ENCODE measurements around the gene DDX54.
"Not testable (repeated sequence)": the region's sequence is repeated elsewhere in the genome, so short reads cannot be mapped to it uniquely, and the experiment has no call there.

DDX54 gene

GRCh38 chr12:113149361-113150150 is 35.7 kb downstream of the DDX54 start, which contains the start of gene CFAP73:
CFAP73 (plus strand) TSS chr12:113149724; CDS start chr12:113149858, 134 bp downstream.
- no peak within 1 kb of the TSS; the same call in 1 of the 2 replicates for H3K4me3 ChIP-seq (ENCODE audit: low read length)
- H3K27me3 ChIP-seq (ENCODE audit: control insufficient read depth, insufficient read depth, low read length), result peaks cover 3% of the 10 kb centered on the region; the same call in 1 of the 2 replicates
- WGBS (ENCODE audit: insufficient coverage, insufficient read length), result no CpG with 5 or more reads among the region's 22 CpGs
- no peaks in the 10 kb centered on the region for H3K36me3 ChIP-seq (ENCODE audit: control insufficient read depth, insufficient read depth, low read length)
- H3K9me3 ChIP-seq (ENCODE audit: control insufficient read depth, insufficient read depth, low read length), result no peaks in the 10 kb centered on the region
- no peak for DNase-seq (ENCODE audit: low read depth, low spot score)
- H3K27ac ChIP-seq (ENCODE audit: low read length), result no peak within 1 kb of the TSS
- peaks cover 6% of the 10 kb centered on the region; the same call in 1 of the 2 replicates for H3K4me1 ChIP-seq (ENCODE audit: control insufficient read depth, insufficient read depth, low read length)

DNA sequence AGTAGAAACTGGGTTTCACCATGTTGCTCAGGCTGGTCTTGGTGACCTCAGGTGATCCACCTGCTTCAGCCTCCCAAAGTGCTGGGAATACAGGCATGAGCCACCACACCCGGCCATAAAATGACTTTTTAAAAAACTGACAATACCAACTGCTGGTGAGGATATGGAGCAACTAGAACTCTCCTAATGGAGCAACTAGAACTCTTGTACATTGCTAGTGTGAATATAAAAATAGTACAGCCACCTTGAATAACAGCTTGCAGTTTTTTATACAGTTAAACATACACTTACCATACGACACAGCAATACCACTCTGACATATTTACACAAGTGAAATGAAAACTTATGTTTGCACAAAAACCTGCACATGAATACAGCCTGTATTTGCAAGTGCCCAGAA is 38.3 kb downstream of the DDX54 start:
- Histone ChIP-seq H3K4me1 (ENCODE audit: control insufficient read depth, insufficient read depth, low read length) (peaks cover 6% of the 10 kb centered on the region; the same call in 1 of the 2 replicates), H3K36me3 (ENCODE audit: control insufficient read depth, insufficient read depth, low read length) (no peaks in the 10 kb centered on the region), H3K27ac (ENCODE audit: low read length) (no peak overlapping the region), H3K9me3 (ENCODE audit: control insufficient read depth, insufficient read depth, low read length) (no peaks in the 10 kb centered on the region), H3K4me3 (ENCODE audit: low read length) (no peak overlapping the region), H3K27me3 (ENCODE audit: control insufficient read depth, insufficient read depth, low read length) (no peaks in the 10 kb centered on the region; the same call in 1 of the 2 replicates)
- no peak for DNase-seq (ENCODE audit: low read depth, low spot score)
- no CpG with 5 or more reads among the region's 2 CpGs for WGBS (ENCODE audit: insufficient coverage, insufficient read length)

GRCh38 chr12:113145720-113146551 is 39.3 kb downstream of the DDX54 start:
- no peak overlapping the region for H3K27ac ChIP-seq (ENCODE audit: low read length)
- no peak overlapping the region for H3K4me3 ChIP-seq (ENCODE audit: low read length)
- H3K36me3 ChIP-seq (ENCODE audit: control insufficient read depth, insufficient read depth, low read length), result no peaks in the 10 kb centered on the region
- H3K27me3 ChIP-seq (ENCODE audit: control insufficient read depth, insufficient read depth, low read length), result no peaks in the 10 kb centered on the region
- WGBS (ENCODE audit: insufficient coverage, insufficient read length), result no CpG with 5 or more reads among the region's 12 CpGs
- H3K4me1 ChIP-seq (ENCODE audit: control insufficient read depth, insufficient read depth, low read length), result peaks cover 6% of the 10 kb centered on the region; the same call in 1 of the 2 replicates
- no peak for DNase-seq (ENCODE audit: low read depth, low spot score)
- H3K9me3 ChIP-seq (ENCODE audit: control insufficient read depth, insufficient read depth, low read length), result no peaks in the 10 kb centered on the region

- no peak overlapping the region for H3K27ac ChIP-seq (ENCODE audit: low read length)
- H3K9me3 ChIP-seq (ENCODE audit: control insufficient read depth, insufficient read depth, low read length), result no peaks in the 10 kb centered on the region
- no peaks in the 10 kb centered on the region for H3K36me3 ChIP-seq (ENCODE audit: control insufficient read depth, insufficient read depth, low read length)
- WGBS (ENCODE audit: insufficient coverage, insufficient read length), result no CpG with 5 or more reads among the region's 5 CpGs
- no peak for DNase-seq (ENCODE audit: low read depth, low spot score)
- no peaks in the 10 kb centered on the region for H3K27me3 ChIP-seq (ENCODE audit: control insufficient read depth, insufficient read depth, low read length)
- H3K4me3 ChIP-seq (ENCODE audit: low read length), result no peak overlapping the region
- H3K4me1 ChIP-seq (ENCODE audit: control insufficient read depth, insufficient read depth, low read length), result peaks cover 5% of the 10 kb centered on the region; the same call in 1 of the 2 replicates
Measured at GRCh38 chr12:113144806-113145205, 40.5 kb downstream of the DDX54 start.

- Histone ChIP-seq H3K9me3 (ENCODE audit: control insufficient read depth, insufficient read depth, low read length) (no peaks in the 10 kb centered on the region), H3K36me3 (ENCODE audit: control insufficient read depth, insufficient read depth, low read length) (no peaks in the 10 kb centered on the region), H3K4me1 (ENCODE audit: control insufficient read depth, insufficient read depth, low read length) (no peaks in the 10 kb centered on the region), H3K27me3 (ENCODE audit: control insufficient read depth, insufficient read depth, low read length) (no peaks in the 10 kb centered on the region), H3K4me3 (ENCODE audit: low read length) (no peak overlapping the region), H3K27ac (ENCODE audit: low read length) (no peak overlapping the region)
- WGBS (ENCODE audit: insufficient coverage, insufficient read length), result no CpG with 5 or more reads among the region's 8 CpGs
- no peak for DNase-seq (ENCODE audit: low read depth, low spot score)
Measured at GRCh38 chr12:113143959-113144358, 41.3 kb downstream of the DDX54 start.

DNA sequence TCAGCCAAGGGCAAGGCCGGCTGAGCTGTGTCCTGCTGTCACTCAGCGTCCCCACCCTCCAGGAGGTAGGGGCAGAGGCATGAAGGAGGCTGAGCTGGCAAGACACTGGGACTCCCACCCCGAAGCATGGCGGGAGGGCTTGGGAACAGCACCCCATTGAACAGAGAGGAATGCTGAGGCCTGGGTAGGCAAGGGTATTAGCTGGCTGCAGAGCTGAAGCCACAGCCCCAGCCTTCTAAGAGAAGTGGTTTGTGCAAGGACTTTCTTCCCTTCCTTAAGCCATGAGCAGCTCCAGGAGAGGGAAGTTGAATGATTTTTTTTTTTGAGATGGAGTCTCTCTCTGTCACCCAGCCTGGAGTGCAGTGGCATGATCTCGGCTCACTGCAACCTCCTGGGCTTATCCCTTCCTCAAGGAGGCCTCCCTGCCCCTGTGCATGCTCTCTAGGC is 42.4 kb downstream of the DDX54 start:
- Histone ChIP-seq H3K27me3 (ENCODE audit: control insufficient read depth, insufficient read depth, low read length) (no peaks in the 10 kb centered on the region), H3K4me1 (ENCODE audit: control insufficient read depth, insufficient read depth, low read length) (no peaks in the 10 kb centered on the region), H3K4me3 (ENCODE audit: low read length) (no peak overlapping the region), H3K27ac (ENCODE audit: low read length) (no peak overlapping the region), H3K36me3 (ENCODE audit: control insufficient read depth, insufficient read depth, low read length) (no peaks in the 10 kb centered on the region), H3K9me3 (ENCODE audit: control insufficient read depth, insufficient read depth, low read length) (no peaks in the 10 kb centered on the region)
- no CpG with 5 or more reads among the region's 5 CpGs for WGBS (ENCODE audit: insufficient coverage, insufficient read length)
- DNase-seq (ENCODE audit: low read depth, low spot score), result no peak

DNA sequence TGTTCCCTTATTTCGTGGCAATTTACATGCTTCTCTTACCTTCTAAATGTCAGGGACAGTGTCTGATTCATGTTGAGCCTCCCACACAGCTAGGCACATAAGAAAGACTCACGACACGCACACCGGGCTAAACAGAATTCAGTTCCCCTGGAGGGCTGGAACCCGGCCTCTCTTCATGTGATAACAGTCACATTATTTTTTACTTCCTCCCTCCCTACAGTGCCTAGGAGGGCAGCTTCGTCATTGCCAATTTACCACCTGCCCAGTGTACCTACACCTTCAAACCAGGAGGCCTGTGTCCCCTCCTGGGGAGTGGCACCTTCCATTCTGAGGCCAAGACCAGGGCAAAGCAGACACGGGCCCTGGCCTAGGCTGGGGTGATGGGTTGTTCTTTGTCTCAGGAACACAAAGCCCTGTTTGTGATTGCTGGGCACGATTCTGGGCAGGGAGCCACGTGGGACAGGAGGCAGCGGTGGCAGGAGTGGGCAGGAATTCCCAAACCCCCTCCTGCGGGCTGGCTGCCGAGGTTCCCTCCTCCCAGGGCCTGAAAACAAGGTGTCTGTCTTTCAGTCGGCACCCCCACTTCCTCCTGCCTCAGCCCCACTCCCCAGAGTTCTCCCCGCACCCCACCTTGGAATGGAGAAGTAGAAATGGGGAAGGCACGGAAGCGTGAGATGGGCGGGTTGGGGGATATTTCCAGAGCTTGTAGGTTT is 42.9 kb downstream of the DDX54 start:
- Histone ChIP-seq H3K27me3 (ENCODE audit: control insufficient read depth, insufficient read depth, low read length) (no peaks in the 10 kb centered on the region), H3K9me3 (ENCODE audit: control insufficient read depth, insufficient read depth, low read length) (no peaks in the 10 kb centered on the region), H3K36me3 (ENCODE audit: control insufficient read depth, insufficient read depth, low read length) (no peaks in the 10 kb centered on the region), H3K27ac (ENCODE audit: low read length) (no peak overlapping the region), H3K4me3 (ENCODE audit: low read length) (no peak overlapping the region), H3K4me1 (ENCODE audit: control insufficient read depth, insufficient read depth, low read length) (no peaks in the 10 kb centered on the region)
- no CpG with 5 or more reads among the region's 17 CpGs for WGBS (ENCODE audit: insufficient coverage, insufficient read length)
- DNase-seq (ENCODE audit: low read depth, low spot score), result no peak

DNA sequence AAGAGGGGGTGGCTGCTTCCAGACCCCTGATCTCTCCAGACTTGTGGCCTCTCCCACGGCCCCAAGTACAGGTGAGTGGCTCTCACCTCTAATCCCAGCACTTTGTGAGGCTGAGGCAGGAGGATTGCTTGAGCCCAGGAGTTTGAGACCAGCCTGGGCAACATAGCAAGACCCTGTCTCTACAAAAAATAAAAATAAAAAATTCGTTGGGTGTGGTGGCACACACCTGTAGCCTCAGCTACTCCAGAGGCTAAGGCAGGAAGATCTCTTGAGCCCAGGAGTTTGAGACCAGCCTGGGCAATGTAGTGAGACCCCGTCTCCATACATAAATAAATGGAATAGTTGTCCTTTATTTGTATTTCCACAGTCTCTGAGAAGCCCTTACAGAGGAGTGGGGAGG is 43.6 kb downstream of the DDX54 start:
- not testable (repeated sequence) for H3K4me3 ChIP-seq (ENCODE audit: low read length); H3K36me3 ChIP-seq (ENCODE audit: control insufficient read depth, insufficient read depth, low read length); DNase-seq (ENCODE audit: low read depth, low spot score); H3K4me1 ChIP-seq (ENCODE audit: control insufficient read depth, insufficient read depth, low read length); H3K27ac ChIP-seq (ENCODE audit: low read length); H3K9me3 ChIP-seq (ENCODE audit: control insufficient read depth, insufficient read depth, low read length); H3K27me3 ChIP-seq (ENCODE audit: control insufficient read depth, insufficient read depth, low read length)
- WGBS (ENCODE audit: insufficient coverage, insufficient read length), result no CpG with 5 or more reads among the region's 3 CpGs

- no peak for DNase-seq (ENCODE audit: low read depth, low spot score)
- Histone ChIP-seq H3K9me3 (ENCODE audit: control insufficient read depth, insufficient read depth, low read length) (no peaks in the 10 kb centered on the region), H3K4me1 (ENCODE audit: control insufficient read depth, insufficient read depth, low read length) (0 out of 2 replicates have a peak, but pooled peaks cover 2% of the 10 kb centered on the region), H3K27me3 (ENCODE audit: control insufficient read depth, insufficient read depth, low read length) (no peaks in the 10 kb centered on the region), H3K27ac (ENCODE audit: low read length) (no peak overlapping the region), H3K4me3 (ENCODE audit: low read length) (no peak overlapping the region), H3K36me3 (ENCODE audit: control insufficient read depth, insufficient read depth, low read length) (no peaks in the 10 kb centered on the region)
- WGBS (ENCODE audit: insufficient coverage, insufficient read length), result no CpG with 5 or more reads among the region's 7 CpGs
Measured at GRCh38 chr12:113140706-113141105, 44.6 kb downstream of the DDX54 start.

DNA sequence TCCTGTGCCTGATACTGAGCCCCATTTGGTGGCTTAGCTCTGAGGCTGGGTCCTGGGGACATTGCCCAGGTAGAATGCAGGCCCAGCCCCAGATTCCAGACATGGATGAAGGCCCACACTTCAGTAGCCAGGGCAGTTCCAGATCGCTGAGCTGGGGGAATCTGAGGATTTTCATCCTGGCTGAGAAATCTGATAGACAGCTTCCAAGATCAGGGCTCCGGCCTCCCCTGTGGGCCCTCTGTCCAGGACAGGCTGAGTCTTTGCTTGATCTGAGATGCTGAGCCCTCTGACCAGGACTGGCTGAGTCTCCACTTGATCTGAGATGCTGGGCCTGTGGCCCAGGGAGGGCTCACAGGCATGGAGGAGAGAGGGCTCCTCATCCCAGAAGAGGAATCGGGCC is 46.5 kb downstream of the DDX54 start:
- Histone ChIP-seq H3K36me3 (ENCODE audit: control insufficient read depth, insufficient read depth, low read length) (no peaks in the 10 kb centered on the region), H3K4me3 (ENCODE audit: low read length) (no peak overlapping the region), H3K27me3 (ENCODE audit: control insufficient read depth, insufficient read depth, low read length) (no peaks in the 10 kb centered on the region; the same call in 1 of the 2 replicates), H3K9me3 (ENCODE audit: control insufficient read depth, insufficient read depth, low read length) (no peaks in the 10 kb centered on the region), H3K4me1 (ENCODE audit: control insufficient read depth, insufficient read depth, low read length) (0 out of 2 replicates have a peak, but pooled peaks cover 4% of the 10 kb centered on the region), H3K27ac (ENCODE audit: low read length) (no peak overlapping the region)
- no peak for DNase-seq (ENCODE audit: low read depth, low spot score)
- no CpG with 5 or more reads among the region's 3 CpGs for WGBS (ENCODE audit: insufficient coverage, insufficient read length)

Measured in iPS DF 6.9 (cell line).